ENCODE data around the gene NUP98.

NUP98 gene

DNA sequence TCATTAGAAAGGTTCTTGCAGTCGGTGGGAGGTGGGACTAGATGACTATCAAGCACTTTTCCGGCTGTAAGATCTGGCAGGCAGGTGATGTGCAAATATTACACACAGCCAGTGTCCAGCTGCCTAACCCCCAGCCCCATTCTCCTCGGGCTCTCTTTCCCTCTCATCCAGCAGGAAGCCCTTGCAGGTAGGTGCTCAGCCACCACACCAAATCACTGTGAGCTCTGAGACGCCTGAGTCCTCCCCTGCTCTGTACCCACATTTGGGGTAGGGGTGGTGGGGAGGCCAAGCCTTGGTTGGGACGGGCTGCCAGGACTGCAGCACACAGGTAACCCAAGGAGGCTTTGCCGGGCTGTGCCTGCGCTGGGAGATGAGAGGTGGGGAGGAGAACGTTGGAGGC, 156.2 kb downstream of the NUP98 start:
- DNase-seq (ENCODE audit: low read depth in 2 of 2) = no peak

DNA sequence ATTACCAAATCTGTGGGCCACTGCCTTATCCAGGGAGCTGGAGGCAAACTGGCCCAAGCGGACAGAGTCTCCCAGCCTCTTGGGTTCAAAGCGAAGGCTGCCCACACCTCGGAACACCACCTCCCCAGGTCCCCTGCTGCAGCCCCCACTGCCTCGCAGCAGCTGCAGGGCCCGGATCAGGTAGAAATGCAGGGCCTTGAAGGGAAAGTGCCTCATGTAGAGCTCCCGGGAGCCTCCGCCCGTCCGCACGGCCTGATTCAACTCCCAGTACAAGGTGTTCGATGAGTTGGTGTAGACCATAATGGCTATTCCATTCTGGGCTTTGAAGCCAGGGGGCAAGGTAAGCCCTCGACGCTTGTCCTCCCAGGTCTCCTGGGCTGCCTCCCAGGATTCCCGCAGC, 157.5 kb downstream of the NUP98 start:
- DNase-seq (ENCODE audit: low read depth in 2 of 2) = no peak

DNA sequence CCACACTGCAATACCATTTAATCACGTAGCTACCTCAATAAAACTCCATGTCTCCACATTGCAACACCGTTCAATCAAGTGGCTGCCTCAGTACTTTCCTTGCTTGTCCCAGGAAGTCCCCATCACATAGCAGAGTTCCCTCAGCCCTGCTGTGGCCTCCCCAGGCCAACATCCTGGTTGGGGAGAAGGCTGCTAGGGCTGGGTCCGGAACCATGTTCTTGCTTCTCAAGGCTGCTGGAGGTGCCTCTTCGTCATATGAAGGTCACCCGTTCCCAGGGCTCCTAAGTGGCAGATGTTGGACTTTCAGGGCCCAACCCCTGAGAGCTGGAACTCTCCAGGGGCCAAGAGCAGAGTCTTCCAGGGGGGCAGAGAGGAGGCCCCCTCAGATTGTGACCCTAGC, 158.8 kb downstream of the NUP98 start:
- DNase-seq (ENCODE audit: low read depth in 2 of 2) = no peak

DNA sequence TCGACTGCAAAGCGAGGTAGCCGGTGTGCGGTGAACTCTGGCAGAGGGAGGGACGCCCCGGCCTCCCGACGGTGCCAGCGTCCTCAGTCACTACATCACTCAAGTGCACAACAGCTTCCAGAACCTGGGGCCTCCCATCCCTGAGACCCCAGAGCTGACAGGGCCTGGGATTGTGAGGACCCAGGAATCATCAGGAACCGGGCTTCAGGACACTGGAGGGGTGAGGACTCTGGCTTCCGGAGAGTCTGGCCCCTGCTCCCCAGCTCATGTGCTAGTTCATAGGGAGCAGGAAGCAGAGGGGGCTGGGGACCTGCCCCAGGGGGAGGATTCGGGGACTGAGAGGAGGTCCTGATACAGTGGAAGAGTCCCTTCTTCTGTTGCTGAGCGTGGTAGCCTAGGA, 160.2 kb downstream of the NUP98 start:
- DNase-seq (ENCODE audit: low read depth in 2 of 2) = no peak

DNA sequence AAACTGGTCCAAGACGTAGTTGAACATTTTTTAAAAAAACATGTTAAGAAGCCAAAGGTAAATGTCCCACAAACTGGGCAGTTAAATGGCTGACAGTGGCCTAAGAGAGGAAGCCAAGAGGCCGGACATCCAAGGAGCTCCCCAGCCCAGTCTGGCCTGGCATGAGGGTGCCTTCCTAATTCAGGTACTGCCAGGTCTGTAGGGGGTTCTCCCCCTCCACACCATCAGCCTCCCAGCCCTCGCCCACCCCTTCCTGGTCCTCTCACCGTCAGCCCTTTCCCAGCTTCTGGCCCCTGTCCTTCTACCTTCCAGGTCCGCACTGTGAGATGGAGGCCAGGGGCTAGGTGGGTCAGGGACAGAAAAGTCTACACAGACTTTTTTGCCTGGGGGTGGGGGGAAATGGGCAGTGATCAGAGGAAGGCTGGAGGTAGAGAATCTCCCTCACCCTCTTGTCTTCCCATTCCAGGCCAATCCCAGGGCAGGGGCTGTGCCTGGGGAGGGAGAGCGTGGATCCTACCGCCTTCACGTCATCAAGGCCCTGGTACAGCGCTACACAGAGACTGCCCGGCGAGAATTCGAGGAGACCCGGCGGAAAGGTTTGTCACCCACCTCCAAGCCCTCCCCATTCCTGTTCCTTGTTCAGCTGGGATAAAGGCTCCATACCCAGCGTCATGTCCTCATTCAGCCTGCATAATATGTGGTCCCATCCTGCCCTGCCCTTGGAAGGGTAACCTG, 161.5 kb downstream of the NUP98 start:
- DNase-seq (ENCODE audit: low read depth in 2 of 2) = no peak

DNA sequence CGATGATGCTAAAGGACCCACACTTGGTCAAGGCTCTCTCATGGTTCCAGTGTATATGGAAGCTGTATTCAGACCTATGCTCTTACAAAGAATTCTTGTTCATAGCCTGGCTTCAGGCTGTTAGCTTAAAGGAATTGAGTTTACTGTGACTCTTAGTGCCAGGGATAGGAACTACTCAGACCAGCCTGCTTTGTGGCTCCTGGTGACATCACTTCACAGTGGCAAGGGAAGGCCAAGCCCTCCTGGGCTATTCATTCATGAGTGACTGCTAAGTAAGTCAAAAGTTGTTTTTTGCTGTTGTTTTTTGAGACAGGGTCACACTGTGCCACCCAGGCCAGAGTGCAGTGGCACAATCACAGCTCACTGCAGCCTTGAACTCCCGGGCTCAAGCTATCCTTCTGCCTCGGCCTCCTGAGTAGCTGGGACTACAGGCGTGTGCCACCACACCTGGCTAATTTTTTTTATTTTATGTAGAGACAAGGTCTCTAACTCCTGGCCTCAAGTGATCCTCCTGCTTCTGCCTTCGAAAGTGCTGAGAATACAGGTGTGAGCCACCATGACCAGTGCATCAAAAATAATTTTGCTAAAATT, 165.2 kb downstream of the NUP98 start:
- no peak for DNase-seq (ENCODE audit: low read depth in 2 of 2)

DNA sequence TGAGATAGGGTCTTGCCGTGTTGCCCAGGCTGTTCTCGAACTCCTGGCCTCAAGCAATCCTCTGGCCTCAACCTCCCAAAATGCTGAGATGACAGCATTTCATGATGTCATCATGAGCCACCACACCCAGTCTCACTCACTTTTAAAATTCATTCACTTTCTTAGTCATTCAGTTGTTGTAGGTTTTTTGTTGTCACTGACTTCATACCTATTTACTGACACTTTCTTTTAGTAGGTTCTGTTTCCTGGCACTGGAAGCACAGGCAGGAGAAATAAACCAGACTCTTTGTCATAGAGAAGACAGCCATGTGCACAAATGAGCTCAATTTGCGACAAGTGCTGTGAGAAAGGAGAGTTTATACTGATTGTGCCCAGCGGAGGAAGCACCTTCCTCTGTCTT, 166.0 kb downstream of the NUP98 start:
- DNase-seq (ENCODE audit: low read depth in 2 of 2) = no peak

DNA sequence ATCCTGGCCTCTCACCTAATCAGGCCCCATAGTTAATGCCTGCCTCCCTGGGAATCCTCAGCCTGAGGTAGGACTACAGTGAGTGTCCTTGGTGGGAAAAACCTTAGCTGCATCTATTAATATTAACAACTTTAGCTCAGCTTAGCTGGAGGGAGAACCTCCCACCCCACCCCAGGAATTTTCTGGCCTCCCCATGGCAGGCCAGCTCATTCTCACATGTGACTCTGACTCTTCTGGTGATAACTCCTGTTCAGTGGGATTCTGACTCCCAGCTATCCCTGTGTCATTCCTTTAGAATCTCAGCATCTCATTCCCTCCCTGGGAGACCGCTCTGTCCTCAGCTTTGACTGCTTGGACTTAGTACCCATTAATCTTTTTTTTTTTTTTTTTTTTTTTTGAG, 170.1 kb downstream of the NUP98 start:
- DNase-seq (ENCODE audit: low read depth in 2 of 2) = no peak

DNA sequence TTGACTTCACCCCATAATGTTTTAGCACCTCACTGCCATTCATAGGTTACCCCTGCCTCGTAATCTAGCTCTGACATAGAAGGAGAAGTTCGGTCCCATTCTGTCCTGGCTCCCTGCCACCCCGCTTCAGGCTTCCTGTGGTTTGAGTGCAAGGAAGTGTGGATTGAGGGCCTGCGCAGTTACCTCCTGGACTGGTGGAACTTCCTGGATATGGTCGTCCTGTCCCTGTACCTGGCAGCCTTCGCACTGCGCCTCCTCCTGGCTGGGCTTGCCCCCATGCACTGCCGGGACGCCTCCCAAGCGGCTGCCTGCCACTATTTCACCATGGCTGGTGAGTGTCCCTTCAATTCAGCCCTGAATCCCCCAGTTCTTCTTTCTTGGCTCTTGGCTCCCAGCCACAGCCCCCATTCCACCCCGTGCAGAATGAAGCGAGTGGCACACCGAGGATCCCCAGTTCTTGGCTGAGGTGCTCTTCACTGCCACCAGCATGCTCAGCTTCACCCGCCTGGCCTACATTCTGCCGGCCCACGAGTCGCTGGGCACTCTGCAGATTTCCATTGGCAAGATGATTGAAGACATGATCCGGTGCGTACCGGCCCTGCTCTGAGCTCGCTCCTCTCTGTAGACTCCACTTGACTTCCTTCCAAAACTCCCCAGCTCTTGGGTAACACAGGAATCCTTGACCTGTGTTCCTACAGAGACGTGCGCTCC, 170.9 kb downstream of the NUP98 start:
- no peak for DNase-seq (ENCODE audit: low read depth in 2 of 2)

Data from stimulated activated CD8-positive, alpha-beta memory T cell treated with anti-CD3 and anti-CD28 coated beads, Interleukin-7, amount 100 ng/mL, for 4 hours (primary cell).